GM12874 (cell line): ENCODE data around the gene KRTAP2-1.
"Not testable (repeated sequence)": the region's sequence is repeated elsewhere in the genome, so short reads cannot be mapped to it uniquely, and the experiment has no call there.

ENCODE experiments used
- TF ChIP-seq, protein P1 (sequence below): IDR thresholded peaks from 2 replicates; pipeline ENCODE4 v1.5.1; 2011; ENCODE audit warnings: low read depth, mild to moderate bottlenecking, control low read depth, low read length, moderate library complexity; ENCODE audit not compliant: insufficient read depth

Gene KRTAP2-1

DNA sequence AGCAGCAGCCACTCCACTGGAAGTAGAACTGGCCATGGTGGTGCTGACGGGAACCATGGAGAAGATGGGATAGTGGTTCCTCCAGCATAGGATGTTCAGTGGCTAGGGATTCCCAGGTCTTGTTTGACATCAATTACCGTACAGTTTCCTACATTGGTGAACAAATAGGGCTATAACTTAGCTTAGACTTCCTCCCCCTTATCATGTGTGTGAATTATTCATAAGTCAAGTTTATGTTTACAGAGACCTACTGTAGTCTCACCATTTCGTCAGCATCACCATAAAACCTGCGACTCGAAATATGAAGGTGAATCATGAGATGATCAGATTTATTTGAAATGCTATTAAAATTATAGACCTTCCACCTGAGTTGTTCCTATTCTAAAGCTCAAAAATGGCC lies 11.6 kb upstream of the KRTAP2-1 start:
- TF ChIP-seq, protein P1, sequence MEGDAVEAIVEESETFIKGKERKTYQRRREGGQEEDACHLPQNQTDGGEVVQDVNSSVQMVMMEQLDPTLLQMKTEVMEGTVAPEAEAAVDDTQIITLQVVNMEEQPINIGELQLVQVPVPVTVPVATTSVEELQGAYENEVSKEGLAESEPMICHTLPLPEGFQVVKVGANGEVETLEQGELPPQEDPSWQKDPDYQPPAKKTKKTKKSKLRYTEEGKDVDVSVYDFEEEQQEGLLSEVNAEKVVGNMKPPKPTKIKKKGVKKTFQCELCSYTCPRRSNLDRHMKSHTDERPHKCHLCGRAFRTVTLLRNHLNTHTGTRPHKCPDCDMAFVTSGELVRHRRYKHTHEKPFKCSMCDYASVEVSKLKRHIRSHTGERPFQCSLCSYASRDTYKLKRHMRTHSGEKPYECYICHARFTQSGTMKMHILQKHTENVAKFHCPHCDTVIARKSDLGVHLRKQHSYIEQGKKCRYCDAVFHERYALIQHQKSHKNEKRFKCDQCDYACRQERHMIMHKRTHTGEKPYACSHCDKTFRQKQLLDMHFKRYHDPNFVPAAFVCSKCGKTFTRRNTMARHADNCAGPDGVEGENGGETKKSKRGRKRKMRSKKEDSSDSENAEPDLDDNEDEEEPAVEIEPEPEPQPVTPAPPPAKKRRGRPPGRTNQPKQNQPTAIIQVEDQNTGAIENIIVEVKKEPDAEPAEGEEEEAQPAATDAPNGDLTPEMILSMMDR = no peak

GRCh38 chr17:41057547-41057946 lies 10.4 kb upstream of the KRTAP2-1 start:
- TF ChIP-seq, protein P1 = no peak

DNA sequence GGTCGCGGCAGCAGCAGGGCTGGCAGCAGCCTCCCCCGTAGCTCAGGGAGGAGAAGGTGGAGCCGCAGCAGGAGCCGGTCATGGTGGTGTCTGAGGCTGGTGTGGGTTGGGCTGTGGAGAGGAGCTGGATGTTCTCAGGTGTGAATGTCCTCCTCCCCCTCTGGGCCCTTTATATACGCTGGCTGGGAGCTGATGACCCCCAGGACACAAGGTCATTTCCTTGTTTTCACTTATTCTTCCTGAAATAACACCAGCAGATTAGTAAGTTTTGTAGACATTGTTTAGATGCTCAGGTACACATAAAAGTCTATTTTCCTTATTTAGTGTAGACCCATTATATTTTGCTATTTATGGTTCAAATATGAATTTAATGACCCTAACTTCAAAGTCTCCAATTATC lies 8.0 kb upstream of the KRTAP2-1 start, which contains the start of gene KRTAP2-2:
Gene KRTAP2-2, minus strand, starts transcription at position 101 of the 400 bp plus-strand sequence. Its CDS starts 19 bp downstream, at position 82.
- TF ChIP-seq, protein P1 = not testable (repeated sequence)

DNA sequence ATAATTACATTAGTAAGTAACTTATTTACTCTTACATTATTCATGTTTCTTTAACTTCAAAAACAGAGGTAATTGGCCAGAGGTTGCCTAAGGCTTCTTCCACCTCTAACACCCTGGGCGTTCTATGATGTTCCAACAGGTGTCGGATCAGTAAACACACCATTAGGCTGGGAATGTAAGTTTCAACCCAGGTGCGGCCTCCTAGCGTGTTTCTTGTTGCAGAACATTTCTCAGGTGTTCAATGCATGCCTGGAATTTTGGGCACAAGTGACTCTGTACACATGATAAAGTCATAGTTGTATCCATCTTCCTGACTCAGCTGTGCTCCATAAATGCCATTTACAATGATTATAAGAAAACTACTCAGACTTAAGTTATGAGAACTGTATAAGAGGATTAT lies 6.9 kb upstream of the KRTAP2-1 start:
- TF ChIP-seq, protein P1 = no peak

DNA sequence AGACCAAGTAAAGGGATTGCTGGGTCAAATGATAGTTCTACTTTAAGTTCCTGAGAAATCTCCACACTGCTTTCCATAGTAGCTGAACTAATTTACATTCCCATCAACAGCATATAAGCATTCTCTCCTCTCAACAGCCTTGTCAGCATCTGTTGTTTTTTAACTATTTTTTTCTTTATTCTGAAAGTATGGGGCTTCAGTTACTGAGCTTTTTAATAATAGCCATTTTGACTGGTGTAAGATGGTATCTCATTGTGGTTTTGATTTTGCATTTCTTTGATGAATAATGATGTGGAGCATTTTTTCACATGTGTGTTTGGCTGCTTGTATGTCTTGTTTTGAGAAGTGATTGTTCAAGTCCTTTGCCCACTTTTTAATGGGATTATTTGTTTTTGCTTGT lies 5.5 kb upstream of the KRTAP2-1 start:
- TF ChIP-seq, protein P1 = no peak

DNA sequence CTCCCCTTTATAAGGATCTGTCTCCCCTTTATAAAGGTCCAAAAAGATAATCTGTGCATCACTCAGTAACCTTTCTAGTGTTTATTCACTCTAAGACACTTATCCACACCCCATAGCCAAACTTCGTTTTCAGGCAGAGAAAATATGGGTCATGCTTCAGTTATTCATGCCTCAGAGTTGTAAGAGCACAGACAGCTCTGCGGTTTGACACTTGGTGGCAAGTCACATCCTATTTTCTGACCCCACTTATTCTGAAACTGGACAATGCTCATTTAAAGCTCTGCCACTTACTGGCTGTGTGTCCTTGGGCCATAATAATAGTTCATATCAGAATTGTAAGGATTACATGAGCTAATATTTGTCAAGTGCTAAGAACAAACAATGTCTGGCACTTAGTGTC lies 2.0 kb upstream of the KRTAP2-1 start:
- TF ChIP-seq, protein P1 = no peak

GRCh38 chr17:41048441-41048840 lies 1.3 kb upstream of the KRTAP2-1 start:
- TF ChIP-seq, protein P1 = no peak
